ENCODE data around the gene GPR137C. TPM values are rescaled to one million over a fixed set of nuclear protein-coding genes. Genes with fewer than 3 reads are reported as not detected.

Gene GPR137C
- total RNA-seq, 3 donors from 2014 or later = 0.43 to 0.82 (median 0.51) TPM

DNA sequence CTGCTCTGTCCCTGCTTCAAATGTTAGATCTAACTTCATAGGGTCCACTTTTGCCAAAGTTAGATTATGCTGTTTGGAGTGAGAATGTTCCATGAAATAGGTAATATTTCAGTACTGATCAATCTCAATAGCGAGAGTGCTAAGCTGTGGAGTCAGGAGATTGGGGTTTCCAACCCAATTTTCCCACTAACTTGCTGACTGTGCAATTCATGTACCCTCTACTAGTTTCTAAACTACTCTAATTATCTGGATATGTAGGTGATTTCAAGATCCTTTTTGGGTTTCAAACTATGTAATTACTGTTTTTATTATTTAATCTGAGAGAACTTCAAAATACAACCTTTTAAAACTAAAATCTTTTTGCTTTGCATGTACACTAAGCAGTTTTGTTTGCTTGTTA lies 45.9 kb downstream of the GPR137C start:
- ATAC-seq = no peak
- H3K4me3 ChIP-seq = no peak overlapping the region
- TF ChIP-seq, protein P1, sequence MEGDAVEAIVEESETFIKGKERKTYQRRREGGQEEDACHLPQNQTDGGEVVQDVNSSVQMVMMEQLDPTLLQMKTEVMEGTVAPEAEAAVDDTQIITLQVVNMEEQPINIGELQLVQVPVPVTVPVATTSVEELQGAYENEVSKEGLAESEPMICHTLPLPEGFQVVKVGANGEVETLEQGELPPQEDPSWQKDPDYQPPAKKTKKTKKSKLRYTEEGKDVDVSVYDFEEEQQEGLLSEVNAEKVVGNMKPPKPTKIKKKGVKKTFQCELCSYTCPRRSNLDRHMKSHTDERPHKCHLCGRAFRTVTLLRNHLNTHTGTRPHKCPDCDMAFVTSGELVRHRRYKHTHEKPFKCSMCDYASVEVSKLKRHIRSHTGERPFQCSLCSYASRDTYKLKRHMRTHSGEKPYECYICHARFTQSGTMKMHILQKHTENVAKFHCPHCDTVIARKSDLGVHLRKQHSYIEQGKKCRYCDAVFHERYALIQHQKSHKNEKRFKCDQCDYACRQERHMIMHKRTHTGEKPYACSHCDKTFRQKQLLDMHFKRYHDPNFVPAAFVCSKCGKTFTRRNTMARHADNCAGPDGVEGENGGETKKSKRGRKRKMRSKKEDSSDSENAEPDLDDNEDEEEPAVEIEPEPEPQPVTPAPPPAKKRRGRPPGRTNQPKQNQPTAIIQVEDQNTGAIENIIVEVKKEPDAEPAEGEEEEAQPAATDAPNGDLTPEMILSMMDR (IDR thresholded peaks at IDR 0.05) = no peak
- H3K4me1 ChIP-seq (ENCODE audit: low read depth) = no peaks in the 10 kb centered on the region
- no peaks in the 10 kb centered on the region for H3K9me3 ChIP-seq
- intact Hi-C loops (cut with DNase I, micrococcal nuclease) = no loop called here
- no peak for DNase-seq
- no peaks in the 10 kb centered on the region for H3K36me3 ChIP-seq (ENCODE audit: low read depth)

DNA sequence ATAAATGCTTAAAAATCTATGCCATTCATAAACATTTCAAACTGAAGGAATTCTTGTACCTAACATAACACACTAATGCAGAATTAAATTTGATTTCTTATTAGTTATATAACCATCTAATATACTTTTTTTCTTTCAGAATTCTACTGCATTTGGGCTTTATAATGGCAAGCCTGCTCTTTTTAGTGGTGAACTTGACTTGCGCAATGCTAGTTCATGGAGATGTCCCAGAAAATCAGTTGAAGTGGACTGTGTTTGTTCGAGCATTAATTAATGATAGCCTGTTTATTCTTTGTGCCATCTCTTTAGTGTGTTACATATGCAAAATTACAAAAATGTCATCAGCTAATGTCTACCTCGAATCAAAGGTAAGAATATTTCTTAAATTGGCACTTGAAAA lies 47.3 kb downstream of the GPR137C start:
- intact Hi-C loops (cut with DNase I, micrococcal nuclease) = no loop called here
- no peak for ATAC-seq
- TF ChIP-seq, protein P1 (IDR thresholded peaks at IDR 0.05) = no peak
- H3K36me3 ChIP-seq (ENCODE audit: low read depth) = no peaks in the 10 kb centered on the region
- H3K4me3 ChIP-seq = no peak overlapping the region
- no peak for DNase-seq
- H3K9me3 ChIP-seq = peaks cover 2% of the 10 kb centered on the region
- H3K4me1 ChIP-seq (ENCODE audit: low read depth) = no peaks in the 10 kb centered on the region

DNA sequence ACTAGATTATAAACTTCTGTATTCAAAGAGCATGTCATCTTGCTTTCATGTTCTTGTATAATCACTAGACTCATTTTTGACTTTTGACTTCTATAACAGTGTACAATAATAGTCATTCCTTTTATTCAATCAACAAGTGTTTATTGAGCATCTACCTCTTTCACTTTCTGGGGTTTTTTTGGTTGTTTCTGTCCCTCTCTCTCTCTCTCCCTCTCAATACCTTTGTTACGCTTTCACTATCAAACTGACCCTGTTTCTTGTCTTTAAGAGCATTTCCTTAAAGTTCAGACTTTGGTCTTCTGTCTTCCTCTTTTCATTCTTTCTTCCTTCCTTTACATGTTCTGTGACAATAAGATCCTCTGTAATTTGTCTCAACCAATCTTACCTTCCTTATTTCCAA lies 49.5 kb downstream of the GPR137C start:
- TF ChIP-seq, protein P1 (IDR thresholded peaks at IDR 0.05) = no peak
- DNase-seq = no peak
- Histone ChIP-seq H3K9me3 (peaks cover 4% of the 10 kb centered on the region), H3K4me3 (no peak overlapping the region), H3K4me1 (ENCODE audit: low read depth) (no peaks in the 10 kb centered on the region), H3K36me3 (ENCODE audit: low read depth) (no peaks in the 10 kb centered on the region)
- ATAC-seq = no peak
- intact Hi-C loops (cut with DNase I, micrococcal nuclease) = no loop called here

DNA sequence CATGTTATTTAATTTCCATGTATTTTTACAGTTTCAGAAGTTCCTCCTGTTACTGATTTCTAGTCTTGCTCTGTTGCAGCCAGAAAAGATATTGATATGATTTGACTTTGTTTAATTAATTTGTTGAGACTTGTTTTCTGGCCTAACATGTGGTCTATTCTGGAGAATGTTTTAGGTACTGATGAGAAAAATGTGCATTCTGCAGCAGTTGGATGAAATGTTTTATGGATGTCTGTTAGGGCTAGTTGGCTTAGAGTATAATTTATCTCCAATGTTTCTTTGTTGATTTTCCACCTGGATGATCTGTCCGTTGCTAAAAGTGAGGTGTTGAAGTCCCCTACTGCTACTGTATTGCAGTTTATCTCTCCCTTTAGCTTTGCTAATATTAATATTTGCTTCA lies 54.4 kb downstream of the GPR137C start:
- no peak for DNase-seq

DNA sequence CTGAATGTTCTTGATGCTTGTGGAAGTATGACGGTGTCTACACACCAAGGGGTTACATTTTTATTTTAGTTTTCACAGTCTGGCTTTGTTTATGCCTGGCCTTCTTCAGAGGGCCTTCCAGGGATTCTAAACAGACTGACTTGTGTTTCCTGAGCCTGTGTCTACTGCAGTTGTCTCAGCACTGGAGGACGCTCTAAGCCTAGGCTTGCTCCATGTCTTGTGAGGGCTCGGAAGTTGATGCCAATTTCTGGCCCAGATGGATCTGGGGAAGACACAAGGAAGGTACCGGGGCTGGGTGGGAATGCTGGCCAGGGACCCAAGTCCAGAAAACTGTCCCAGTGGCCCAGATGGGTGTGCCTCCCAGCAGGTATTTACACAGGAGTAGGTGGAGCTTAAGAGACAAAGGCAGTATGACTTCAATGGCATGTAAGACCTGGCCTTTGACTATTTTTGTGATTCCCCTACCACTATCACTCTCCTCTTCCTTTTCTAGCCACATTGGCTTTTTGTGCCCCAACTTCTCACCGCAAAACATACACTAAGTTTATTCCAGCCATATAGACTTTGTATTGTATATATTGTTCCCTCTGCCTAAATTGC lies 56.9 kb downstream of the GPR137C start:
- Histone ChIP-seq H3K9me3 (peaks cover 4% of the 10 kb centered on the region), H3K4me3 (no peak overlapping the region), H3K36me3 (ENCODE audit: low read depth) (no peaks in the 10 kb centered on the region), H3K4me1 (ENCODE audit: low read depth) (no peaks in the 10 kb centered on the region)
- intact Hi-C loops (cut with DNase I, micrococcal nuclease) = no loop called here
- ATAC-seq (peak; percentile 34), DNase-seq (peak in 2 of 3 donors; percentile 4 to 29)
- TF ChIP-seq, protein P1 (IDR thresholded peaks at IDR 0.05) = no peak

More for the DNA sequence above, 54.4 kb downstream of the GPR137C start:
- ATAC-seq = no peak
- intact Hi-C loops (cut with DNase I, micrococcal nuclease) = no loop called here
- H3K36me3 ChIP-seq (ENCODE audit: low read depth) = no peaks in the 10 kb centered on the region
- H3K9me3 ChIP-seq = peaks cover 4% of the 10 kb centered on the region
- TF ChIP-seq, protein P1 (IDR thresholded peaks at IDR 0.05) = no peak
- H3K4me3 ChIP-seq = no peak overlapping the region
- no peaks in the 10 kb centered on the region for H3K4me1 ChIP-seq (ENCODE audit: low read depth)

DNA sequence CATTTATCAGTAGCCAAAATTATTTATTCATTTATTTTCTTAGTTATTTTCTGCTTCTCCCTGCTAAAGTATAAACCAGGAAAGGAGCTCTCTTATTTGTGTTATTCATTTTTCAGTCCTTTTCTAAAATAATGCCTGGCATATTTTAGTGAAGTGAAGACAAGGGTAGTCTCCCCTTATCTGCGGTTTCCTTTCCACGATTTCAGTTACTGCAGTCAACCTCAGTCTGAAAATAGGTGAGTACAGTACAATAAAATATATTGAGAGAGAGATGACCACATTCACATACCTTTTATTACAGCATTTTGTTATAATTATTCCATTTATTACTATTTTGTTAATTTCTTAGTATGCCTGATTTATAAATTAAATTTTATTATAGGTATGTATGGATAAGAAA lies 57.6 kb downstream of the GPR137C start:
- no peaks in the 10 kb centered on the region for H3K36me3 ChIP-seq (ENCODE audit: low read depth)
- intact Hi-C loops (cut with DNase I, micrococcal nuclease) = no loop called here

More for the DNA sequence above, 57.6 kb downstream of the GPR137C start:
- TF ChIP-seq, protein P1 (IDR thresholded peaks at IDR 0.05) = no peak
- H3K9me3 ChIP-seq = no peaks in the 10 kb centered on the region
- ATAC-seq (no peak), DNase-seq (no peak)
- no peaks in the 10 kb centered on the region for H3K4me1 ChIP-seq (ENCODE audit: low read depth)
- H3K4me3 ChIP-seq = no peak overlapping the region

Data from mucosa of descending colon (tissue), 3 donors.